ENCODE results near the gene CITED2.

CITED2 gene

GRCh38 chr6:139344186-139344963 is 30.1 kb downstream of the CITED2 start:
- Histone ChIP-seq H3K9me3 (ENCODE audit: control insufficient read depth in 2 of 2, low read length in 2 of 2) (no peaks in the 10 kb centered on the region), H3K4me3 (ENCODE audit: low read length in 2 of 2) (no peak overlapping the region), H3K36me3 (ENCODE audit: control insufficient read depth in 2 of 2, insufficient read depth in 2 of 2, low read length in 2 of 2) (no peaks in the 10 kb centered on the region), H3K4me1 (ENCODE audit: control insufficient read depth, insufficient read depth, low read length) (no peaks in the 10 kb centered on the region), H3K27ac (ENCODE audit: low read length) (no peak overlapping the region), H3K9ac (ENCODE audit: low read length in 2 of 2) (no peak overlapping the region), H3K27me3 (ENCODE audit: control insufficient read depth in 1 of 2, insufficient read depth in 2 of 2, low read length in 2 of 2) (no peaks in the 10 kb centered on the region)

GRCh38 chr6:139343052-139343750 is 31.2 kb downstream of the CITED2 start:
- no peak overlapping the region for H3K9ac ChIP-seq (ENCODE audit: low read length in 2 of 2)
- H3K4me1 ChIP-seq (ENCODE audit: control insufficient read depth, insufficient read depth, low read length), result no peaks in the 10 kb centered on the region
- H3K36me3 ChIP-seq (ENCODE audit: control insufficient read depth in 2 of 2, insufficient read depth in 2 of 2, low read length in 2 of 2), result no peaks in the 10 kb centered on the region
- H3K4me3 ChIP-seq (ENCODE audit: low read length in 2 of 2), result no peak overlapping the region
- no peak overlapping the region for H3K27ac ChIP-seq (ENCODE audit: low read length)
- no peaks in the 10 kb centered on the region for H3K27me3 ChIP-seq (ENCODE audit: control insufficient read depth in 1 of 2, insufficient read depth in 2 of 2, low read length in 2 of 2)
- no peaks in the 10 kb centered on the region for H3K9me3 ChIP-seq (ENCODE audit: control insufficient read depth in 2 of 2, low read length in 2 of 2)

- Histone ChIP-seq H3K4me1 (ENCODE audit: control insufficient read depth, insufficient read depth, low read length) (peaks cover 2% of the 10 kb centered on the region), H3K27me3 (ENCODE audit: control insufficient read depth in 1 of 2, insufficient read depth in 2 of 2, low read length in 2 of 2) (no peaks in the 10 kb centered on the region), H3K9me3 (ENCODE audit: control insufficient read depth in 2 of 2, low read length in 2 of 2) (no peaks in the 10 kb centered on the region), H3K4me3 (ENCODE audit: low read length in 2 of 2) (no peak overlapping the region), H3K9ac (ENCODE audit: low read length in 2 of 2) (no peak overlapping the region), H3K27ac (ENCODE audit: low read length) (no peak overlapping the region), H3K36me3 (ENCODE audit: control insufficient read depth in 2 of 2, insufficient read depth in 2 of 2, low read length in 2 of 2) (no peaks in the 10 kb centered on the region)
Observed at GRCh38 chr6:139341060-139341459, 33.4 kb downstream of the CITED2 start.

GRCh38 chr6:139338795-139339194 is 35.7 kb downstream of the CITED2 start:
- Histone ChIP-seq H3K9me3 (ENCODE audit: control insufficient read depth in 2 of 2, low read length in 2 of 2) (no peaks in the 10 kb centered on the region), H3K27me3 (ENCODE audit: control insufficient read depth in 1 of 2, insufficient read depth in 2 of 2, low read length in 2 of 2) (no peaks in the 10 kb centered on the region), H3K27ac (ENCODE audit: low read length) (no peak overlapping the region), H3K4me3 (ENCODE audit: low read length in 2 of 2) (no peak overlapping the region), H3K36me3 (ENCODE audit: control insufficient read depth in 2 of 2, insufficient read depth in 2 of 2, low read length in 2 of 2) (no peaks in the 10 kb centered on the region), H3K9ac (ENCODE audit: low read length in 2 of 2) (no peak overlapping the region), H3K4me1 (ENCODE audit: control insufficient read depth, insufficient read depth, low read length) (peaks cover 2% of the 10 kb centered on the region)

GRCh38 chr6:139337830-139338229 is 36.6 kb downstream of the CITED2 start:
- H3K27me3 ChIP-seq (ENCODE audit: control insufficient read depth in 1 of 2, insufficient read depth in 2 of 2, low read length in 2 of 2), result no peaks in the 10 kb centered on the region
- H3K9ac ChIP-seq (ENCODE audit: low read length in 2 of 2), result no peak overlapping the region
- no peaks in the 10 kb centered on the region for H3K36me3 ChIP-seq (ENCODE audit: control insufficient read depth in 2 of 2, insufficient read depth in 2 of 2, low read length in 2 of 2)
- peaks cover 2% of the 10 kb centered on the region for H3K4me1 ChIP-seq (ENCODE audit: control insufficient read depth, insufficient read depth, low read length)
- H3K9me3 ChIP-seq (ENCODE audit: control insufficient read depth in 2 of 2, low read length in 2 of 2), result no peaks in the 10 kb centered on the region
- H3K4me3 ChIP-seq (ENCODE audit: low read length in 2 of 2), result no peak overlapping the region
- no peak overlapping the region for H3K27ac ChIP-seq (ENCODE audit: low read length)

GRCh38 chr6:139337001-139337400 is 37.4 kb downstream of the CITED2 start:
- H3K9me3 ChIP-seq (ENCODE audit: control insufficient read depth in 2 of 2, low read length in 2 of 2), result no peaks in the 10 kb centered on the region
- no peak overlapping the region for H3K4me3 ChIP-seq (ENCODE audit: low read length in 2 of 2)
- H3K27me3 ChIP-seq (ENCODE audit: control insufficient read depth in 1 of 2, insufficient read depth in 2 of 2, low read length in 2 of 2), result no peaks in the 10 kb centered on the region

GRCh38 chr6:139336488-139336887 is 38.0 kb downstream of the CITED2 start:
- Histone ChIP-seq H3K9ac (ENCODE audit: low read length in 2 of 2) (no peak overlapping the region), H3K4me1 (ENCODE audit: control insufficient read depth, insufficient read depth, low read length) (peaks cover 2% of the 10 kb centered on the region), H3K9me3 (ENCODE audit: control insufficient read depth in 2 of 2, low read length in 2 of 2) (no peaks in the 10 kb centered on the region), H3K27me3 (ENCODE audit: control insufficient read depth in 1 of 2, insufficient read depth in 2 of 2, low read length in 2 of 2) (no peaks in the 10 kb centered on the region), H3K36me3 (ENCODE audit: control insufficient read depth in 2 of 2, insufficient read depth in 2 of 2, low read length in 2 of 2) (no peaks in the 10 kb centered on the region), H3K4me3 (ENCODE audit: low read length in 2 of 2) (no peak overlapping the region), H3K27ac (ENCODE audit: low read length) (no peak overlapping the region)

More at GRCh38 chr6:139337001-139337400, 37.4 kb downstream of the CITED2 start:
- Histone ChIP-seq H3K9ac (ENCODE audit: low read length in 2 of 2) (no peak overlapping the region), H3K4me1 (ENCODE audit: control insufficient read depth, insufficient read depth, low read length) (peaks cover 2% of the 10 kb centered on the region), H3K36me3 (ENCODE audit: control insufficient read depth in 2 of 2, insufficient read depth in 2 of 2, low read length in 2 of 2) (no peaks in the 10 kb centered on the region), H3K27ac (ENCODE audit: low read length) (no peak overlapping the region)

GRCh38 chr6:139335447-139336210 is 38.8 kb downstream of the CITED2 start:
- Histone ChIP-seq H3K9ac (ENCODE audit: low read length in 2 of 2) (no peak overlapping the region), H3K4me1 (ENCODE audit: control insufficient read depth, insufficient read depth, low read length) (peaks cover 2% of the 10 kb centered on the region), H3K27me3 (ENCODE audit: control insufficient read depth in 1 of 2, insufficient read depth in 2 of 2, low read length in 2 of 2) (no peaks in the 10 kb centered on the region), H3K4me3 (ENCODE audit: low read length in 2 of 2) (no peak overlapping the region), H3K9me3 (ENCODE audit: control insufficient read depth in 2 of 2, low read length in 2 of 2) (no peaks in the 10 kb centered on the region), H3K27ac (ENCODE audit: low read length) (no peak overlapping the region), H3K36me3 (ENCODE audit: control insufficient read depth in 2 of 2, insufficient read depth in 2 of 2, low read length in 2 of 2) (no peaks in the 10 kb centered on the region)

- H3K9ac ChIP-seq (ENCODE audit: low read length in 2 of 2), result no peak overlapping the region
Observed at GRCh38 chr6:139334806-139335446, 39.5 kb downstream of the CITED2 start.

GRCh38 chr6:139330826-139331500 is 43.5 kb downstream of the CITED2 start:
- no peaks in the 10 kb centered on the region for H3K9me3 ChIP-seq (ENCODE audit: control insufficient read depth in 2 of 2, low read length in 2 of 2)
- no peak overlapping the region for H3K27ac ChIP-seq (ENCODE audit: low read length)
- H3K36me3 ChIP-seq (ENCODE audit: control insufficient read depth in 2 of 2, insufficient read depth in 2 of 2, low read length in 2 of 2), result no peaks in the 10 kb centered on the region
- no peaks in the 10 kb centered on the region for H3K4me1 ChIP-seq (ENCODE audit: control insufficient read depth, insufficient read depth, low read length)
- no peaks in the 10 kb centered on the region for H3K27me3 ChIP-seq (ENCODE audit: control insufficient read depth in 1 of 2, insufficient read depth in 2 of 2, low read length in 2 of 2)
- H3K9ac ChIP-seq (ENCODE audit: low read length in 2 of 2), result no peak overlapping the region
- no peak overlapping the region for H3K4me3 ChIP-seq (ENCODE audit: low read length in 2 of 2)

More at GRCh38 chr6:139334806-139335446, 39.5 kb downstream of the CITED2 start:
- H3K36me3 ChIP-seq (ENCODE audit: control insufficient read depth in 2 of 2, insufficient read depth in 2 of 2, low read length in 2 of 2), result no peaks in the 10 kb centered on the region
- no peak overlapping the region for H3K4me3 ChIP-seq (ENCODE audit: low read length in 2 of 2)
- H3K27ac ChIP-seq (ENCODE audit: low read length), result no peak overlapping the region
- peaks cover 2% of the 10 kb centered on the region for H3K4me1 ChIP-seq (ENCODE audit: control insufficient read depth, insufficient read depth, low read length)
- H3K9me3 ChIP-seq (ENCODE audit: control insufficient read depth in 2 of 2, low read length in 2 of 2), result no peaks in the 10 kb centered on the region
- H3K27me3 ChIP-seq (ENCODE audit: control insufficient read depth in 1 of 2, insufficient read depth in 2 of 2, low read length in 2 of 2), result no peaks in the 10 kb centered on the region
